Measurements from ENCODE around the gene HRH3.

The HRH3 gene

GRCh38 chr20:62224113-62224855, 4.2 kb upstream of the HRH3 start:
- ChIA-PET POLR2A (interaction anchor here (0.6 kb wide), 1 partner anchor 1093 kb away, joined by 5 read pairs; no protein-coding TSS in a partner anchor), CTCF (no interaction called here)
- no peak overlapping the region for H3K4me3 ChIP-seq (ENCODE audit: low read depth, low read length)
- TF ChIP-seq GLI4 (tag by site-specific recombination; IDR thresholded peaks at IDR 0.05) (no peak), ZNF768 (tag by site-specific recombination; IDR thresholded peaks at IDR 0.05) (no peak), KLF10 (tag by site-specific recombination; IDR thresholded peaks at IDR 0.05) (no peak), ZNF610 (tag by site-specific recombination; IDR thresholded peaks at IDR 0.05; ENCODE audit: borderline replicate concordance) (no peak), ZNF585B (tag by site-specific recombination; IDR thresholded peaks at IDR 0.05) (no peak), ZNF518A (tag by site-specific recombination; conservative IDR thresholded peaks at IDR 0.05; ENCODE audit: low read depth) (no peak), SP7 (tag by site-specific recombination; IDR thresholded peaks at IDR 0.05) (no peak), ZNF132 (tag by site-specific recombination; IDR thresholded peaks at IDR 0.05; ENCODE audit: borderline replicate concordance) (no peak), EGR2 (tag by site-specific recombination; IDR thresholded peaks at IDR 0.05; ENCODE audit: low read depth) (no peak), SP2 (tag by site-specific recombination; IDR thresholded peaks at IDR 0.05) (no peak), ZXDB (tag by site-specific recombination; IDR thresholded peaks at IDR 0.05) (no peak), ZNF175 (tag by site-specific recombination; IDR thresholded peaks at IDR 0.05) (no peak), ZNF629 (tag by site-specific recombination; IDR thresholded peaks at IDR 0.05) (no peak), KLF16 (tag by site-specific recombination; IDR thresholded peaks at IDR 0.05) (no peak), WT1 (tag by site-specific recombination; IDR thresholded peaks at IDR 0.05) (no peak)
- no peak overlapping the region for H3K27ac ChIP-seq (ENCODE audit: extremely low read depth, low read depth, low read length)
- peaks cover 2% of the 10 kb centered on the region; the same call in 1 of the 2 replicates for H3K4me1 ChIP-seq (ENCODE audit: control insufficient read depth, insufficient read depth, low read length)
- no peaks in the 10 kb centered on the region for H3K36me3 ChIP-seq (ENCODE audit: control insufficient read depth in 2 of 2, insufficient read depth in 1 of 2, low read length in 2 of 2)
- no peaks in the 10 kb centered on the region for H3K9me3 ChIP-seq (ENCODE audit: control insufficient read depth, insufficient read depth, low read depth, low read length)

GRCh38 chr20:62223571-62223970, 3.5 kb upstream of the HRH3 start:
- Histone ChIP-seq H3K27ac (ENCODE audit: extremely low read depth, low read depth, low read length) (no peak overlapping the region), H3K4me1 (ENCODE audit: control insufficient read depth, insufficient read depth, low read length) (peaks cover 2% of the 10 kb centered on the region; the same call in 1 of the 2 replicates), H3K36me3 (ENCODE audit: control insufficient read depth in 2 of 2, insufficient read depth in 1 of 2, low read length in 2 of 2) (no peaks in the 10 kb centered on the region), H3K4me3 (ENCODE audit: low read depth, low read length) (no peak overlapping the region), H3K9me3 (ENCODE audit: control insufficient read depth, insufficient read depth, low read depth, low read length) (no peaks in the 10 kb centered on the region)
- ChIA-PET POLR2A (interaction anchor here (0.6 kb wide), 1 partner anchor 1094 kb away, joined by 5 read pairs; no protein-coding TSS in a partner anchor), CTCF (no interaction called here)
- TF ChIP-seq ZNF280C (tag by site-specific recombination; IDR thresholded peaks at IDR 0.05), result no peak
- TF ChIP-seq, protein P1, sequence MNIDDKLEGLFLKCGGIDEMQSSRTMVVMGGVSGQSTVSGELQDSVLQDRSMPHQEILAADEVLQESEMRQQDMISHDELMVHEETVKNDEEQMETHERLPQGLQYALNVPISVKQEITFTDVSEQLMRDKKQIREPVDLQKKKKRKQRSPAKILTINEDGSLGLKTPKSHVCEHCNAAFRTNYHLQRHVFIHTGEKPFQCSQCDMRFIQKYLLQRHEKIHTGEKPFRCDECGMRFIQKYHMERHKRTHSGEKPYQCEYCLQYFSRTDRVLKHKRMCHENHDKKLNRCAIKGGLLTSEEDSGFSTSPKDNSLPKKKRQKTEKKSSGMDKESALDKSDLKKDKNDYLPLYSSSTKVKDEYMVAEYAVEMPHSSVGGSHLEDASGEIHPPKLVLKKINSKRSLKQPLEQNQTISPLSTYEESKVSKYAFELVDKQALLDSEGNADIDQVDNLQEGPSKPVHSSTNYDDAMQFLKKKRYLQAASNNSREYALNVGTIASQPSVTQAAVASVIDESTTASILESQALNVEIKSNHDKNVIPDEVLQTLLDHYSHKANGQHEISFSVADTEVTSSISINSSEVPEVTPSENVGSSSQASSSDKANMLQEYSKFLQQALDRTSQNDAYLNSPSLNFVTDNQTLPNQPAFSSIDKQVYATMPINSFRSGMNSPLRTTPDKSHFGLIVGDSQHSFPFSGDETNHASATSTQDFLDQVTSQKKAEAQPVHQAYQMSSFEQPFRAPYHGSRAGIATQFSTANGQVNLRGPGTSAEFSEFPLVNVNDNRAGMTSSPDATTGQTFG (tag by site-specific recombination; IDR thresholded peaks at IDR 0.05; ENCODE audit: borderline replicate concordance), result no peak
- no peak for TF ChIP-seq ZNF530 (tag by site-specific recombination; IDR thresholded peaks at IDR 0.05; ENCODE audit: low read depth)

Data from HEK293 (cell line).